Measurements from ENCODE around the gene STC2. TPM values are rescaled to one million over a fixed set of nuclear protein-coding genes. Genes with fewer than 3 reads are reported as not detected.

STC2 gene
- total and polyA plus RNA-seq, 2 of the 8 experiments (the other 6 are each of a cell fraction or from before 2014, with no cell fraction given) = 26.4 to 53.1 TPM

DNA sequence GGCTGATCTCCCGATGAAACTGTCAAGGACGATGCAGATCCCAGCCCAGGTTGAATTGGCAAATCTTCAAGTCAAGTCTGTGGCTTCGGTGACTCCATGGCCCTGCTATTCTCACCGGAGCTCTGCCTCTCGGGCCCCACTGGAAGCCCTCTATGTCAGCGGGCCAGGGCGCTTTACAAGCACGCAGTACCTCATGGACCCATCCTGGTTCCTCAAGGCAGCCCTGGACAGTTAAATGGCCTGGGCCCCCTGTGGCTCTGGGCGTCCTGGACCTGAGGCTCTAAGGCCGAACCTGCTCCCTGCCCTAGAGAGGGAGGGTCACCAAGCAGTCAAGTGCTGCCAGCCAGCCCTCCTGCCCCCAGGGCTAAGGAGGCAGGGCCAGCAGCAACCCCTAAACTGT, 45.3 kb downstream of the STC2 start:
- TF ChIP-seq ZNF274 (IDR thresholded peaks at IDR 0.05; ENCODE audit: borderline replicate concordance, extremely low read depth, low read length) (no peak), SRF (IDR thresholded peaks at IDR 0.05; ENCODE audit: low read depth, low read length) (no peak), GTF2F1 (IDR thresholded peaks at IDR 0.05; ENCODE audit: borderline replicate concordance, low read depth, low read length) (no peak), KDM5A (IDR thresholded peaks at IDR 0.05; ENCODE audit: low read length) (no peak), EP300 (IDR thresholded peaks at IDR 0.05; ENCODE audit: borderline replicate concordance in 1 of 2, low read depth in 2 of 2, low read length in 2 of 2) (no peak), CHD2 (IDR thresholded peaks at IDR 0.05; ENCODE audit: low read length) (no peak), RFX5 (IDR thresholded peaks at IDR 0.05; ENCODE audit: borderline replicate concordance, low read depth, low read length) (no peak), SIN3A (conservative IDR thresholded peaks at IDR 0.05 in 1 of 2, IDR thresholded peaks at IDR 0.05 in 1 of 2; ENCODE audit: low read depth in 1 of 2, low read length in 2 of 2) (no peak), CREB1 (IDR thresholded peaks at IDR 0.05) (no peak), PHF8 (conservative IDR thresholded peaks at IDR 0.05; ENCODE audit: low read depth, low read length) (no peak), CTBP2 (IDR thresholded peaks at IDR 0.05; ENCODE audit: borderline replicate concordance, insufficient read depth, insufficient read length, low read length) (no peak), CEBPB (IDR thresholded peaks at IDR 0.05; ENCODE audit: low read depth, low read length) (no peak)
- CTCF ChIA-PET (ENCODE audit: partially characterized antibody) = interaction anchor here (0.9 to 2.7 kb wide), 7 partner anchors 9 to 301 kb away, joined by 3 to 13 read pairs (median 6); no protein-coding TSS in a partner anchor
- peak overlapping the region in 1 of 2 experiments; percentile 7; a peak in 1 of 4 replicates for H3K4me2 ChIP-seq (ENCODE audit: insufficient read depth in 1 of 2, low read depth in 2 of 2, low read length in 2 of 2)

More for the DNA sequence above, 45.3 kb downstream of the STC2 start:
- H2BK5ac ChIP-seq (ENCODE audit: low read depth, low read length) = no peak overlapping the region
- H3K9me3 ChIP-seq (ENCODE audit: insufficient read depth in 2 of 2, low read depth in 1 of 2, low read length in 1 of 2) = peaks cover 0 to 3% of the 10 kb centered on the region in 2 experiments; a peak in 1 of 4 replicates
- no peak overlapping the region for H3K27ac ChIP-seq (ENCODE audit: low read depth, low read length)
- H3K79me1 ChIP-seq (ENCODE audit: low read depth, low read length) = no peaks in the 10 kb centered on the region
- H3K4ac ChIP-seq (replicated peaks; ENCODE audit: insufficient read length, low read depth, low read length) = no peak overlapping the region
- no peak overlapping the region for H4K8ac ChIP-seq (ENCODE audit: extremely low read depth, insufficient read depth, low read length)
- no peaks in the 10 kb centered on the region for H3K36me3 ChIP-seq (ENCODE audit: control insufficient read depth in 2 of 4, insufficient read depth in 4 of 4, low read length in 3 of 4)
- H2BK120ac ChIP-seq (replicated peaks; ENCODE audit: low read depth, low read length) = no peak overlapping the region
- no peak overlapping the region for H2BK12ac ChIP-seq (ENCODE audit: low read depth, low read length)
- peaks cover 0 to 4% (median 0%) of the 10 kb centered on the region in 4 experiments; a peak in 1 of 7 replicates for H3K4me1 ChIP-seq (replicated peaks in 1 of 4; ENCODE audit: control insufficient read depth in 3 of 4, insufficient read depth in 4 of 4, low read length in 3 of 4)
- peaks cover 3 to 20% (median 18%) of the 10 kb centered on the region in 4 experiments for H3K27me3 ChIP-seq (replicated peaks in 1 of 4; ENCODE audit: control insufficient read depth in 3 of 4, extremely low read depth in 1 of 4, insufficient read depth in 3 of 4, low read length in 3 of 4)
- H3K18ac ChIP-seq (ENCODE audit: extremely low read depth, low read length) = no peak overlapping the region
- FAIRE-seq (no peak), DNase-seq (ENCODE audit: low read depth in 1 of 2, low spot score in 2 of 2) (no peak)
- H3K23me2 ChIP-seq (ENCODE audit: low read depth, low read length) = peaks cover 7% of the 10 kb centered on the region; the same call in 1 of the 2 replicates
- H2AK5ac ChIP-seq (ENCODE audit: low read depth, low read length) = no peak overlapping the region
- H2BK15ac ChIP-seq (ENCODE audit: low read length) = no peak overlapping the region
- peak overlapping the region in 1 of 4 experiments; percentile 47; a peak in 1 of 8 replicates for H3K4me3 ChIP-seq (ENCODE audit: extremely low read depth in 1 of 4, insufficient read depth in 2 of 4, low read depth in 3 of 4, low read length in 4 of 4)
- H4K20me1 ChIP-seq (replicated peaks in 1 of 2; ENCODE audit: control insufficient read depth in 1 of 2, insufficient read depth in 2 of 2, low read length in 2 of 2) = peaks cover 0 to 2% of the 10 kb centered on the region in 2 experiments
- H4K91ac ChIP-seq (replicated peaks; ENCODE audit: insufficient read length, low read length) = no peak overlapping the region
- no peak overlapping the region for H2AFZ ChIP-seq (ENCODE audit: low read length)
- H4K5ac ChIP-seq (ENCODE audit: insufficient read length, low read depth, low read length) = no peak overlapping the region
- POLR2A ChIA-PET (ENCODE audit: partially characterized antibody) = interaction anchor here (0.6 to 1.1 kb wide), 2 partner anchors 45 to 122 kb away, joined by 3 read pairs; no protein-coding TSS in a partner anchor
- H3K23ac ChIP-seq (ENCODE audit: insufficient read length) = no peak overlapping the region
- no peaks in the 10 kb centered on the region for H3K79me2 ChIP-seq (ENCODE audit: control insufficient read depth in 1 of 2, insufficient read depth in 2 of 2, low read length in 2 of 2)
- no peak overlapping the region for H3K9ac ChIP-seq (replicated peaks in 1 of 4; ENCODE audit: extremely low read depth in 1 of 4, low read depth in 3 of 4, low read length in 3 of 4)
- no peak overlapping the region for H2BK20ac ChIP-seq (ENCODE audit: low read length)
- no peak overlapping the region for H3K56ac ChIP-seq (replicated peaks; ENCODE audit: insufficient read length, low read depth, low read length)
- H3K14ac ChIP-seq (ENCODE audit: insufficient read length) = no peak overlapping the region
- 85% methylated on average over 10 of the region's 10 CpGs; no CpG with 5 or more reads in 1 of the 2 experiments for WGBS, 2 experiments (ENCODE audit: extremely low coverage in 1 of 2, insufficient coverage in 1 of 2, insufficient read length in 1 of 2, insufficient replicate concordance in 2 of 2, low coverage in 1 of 2, low lambda C conversion rate in 2 of 2, missing lambda C conversion rate in 1 of 2)
